Globus pallidus (tissue), 1 donor: ENCODE measurements around the gene GNAQ.

ENCODE experiments used
- DNase-seq: peaks from one replicate; pipeline ENCODE4 v3.0.0-alpha.2; 2015; ENCODE audit warnings: low spot score

GNAQ gene

GRCh38 chr9:77843871-77844155, 187.8 kb downstream of the GNAQ start:
- DNase-seq: no peak

- DNase-seq: no peak
Measured at GRCh38 chr9:77843076-77843870, 188.3 kb downstream of the GNAQ start.

GRCh38 chr9:77841739-77842386, 189.7 kb downstream of the GNAQ start:
- DNase-seq: peak; percentile 59

GRCh38 chr9:77839459-77840140, 192.0 kb downstream of the GNAQ start:
- no peak for DNase-seq

- no peak for DNase-seq
Measured at GRCh38 chr9:77838986-77839385, 192.6 kb downstream of the GNAQ start.

- DNase-seq: no peak
Measured at GRCh38 chr9:77834898-77835488, 196.6 kb downstream of the GNAQ start.

- no peak for DNase-seq
Measured at GRCh38 chr9:77833561-77834429, 197.8 kb downstream of the GNAQ start.

- no peak for DNase-seq
Measured at GRCh38 chr9:77832639-77833038, 199.0 kb downstream of the GNAQ start.

- DNase-seq: no peak
Measured at GRCh38 chr9:77831781-77832180, 199.8 kb downstream of the GNAQ start.

- no peak for DNase-seq
Measured at GRCh38 chr9:77830618-77831285, 200.9 kb downstream of the GNAQ start.

- no peak for DNase-seq
Measured at GRCh38 chr9:77829420-77829819, 202.2 kb downstream of the GNAQ start.

GRCh38 chr9:77827104-77827784, 204.4 kb downstream of the GNAQ start:
- no peak for DNase-seq

GRCh38 chr9:77826621-77827020, 205.0 kb downstream of the GNAQ start:
- DNase-seq: no peak

- no peak for DNase-seq
Measured at GRCh38 chr9:77826116-77826515, 205.5 kb downstream of the GNAQ start.

GRCh38 chr9:77825361-77825760, 206.2 kb downstream of the GNAQ start:
- DNase-seq: no peak

GRCh38 chr9:77820293-77820954, 211.2 kb downstream of the GNAQ start:
- DNase-seq: no peak

GRCh38 chr9:77819657-77820056, 212.0 kb downstream of the GNAQ start:
- no peak for DNase-seq

GRCh38 chr9:77817590-77818311, 213.9 kb downstream of the GNAQ start:
- DNase-seq: no peak

GRCh38 chr9:77816641-77817341, 214.8 kb downstream of the GNAQ start:
- no peak for DNase-seq
